Right lobe of liver (tissue), 4 donors: ENCODE measurements around the gene CKMT2.

ENCODE experiments used
- CTCF ChIP-seq, 4 donors: fragments of 200-600 bp in 3 of 4; fragments of 450-650 bp in 1 of 4; IDR thresholded peaks; one replicate each; pipeline versions ENCODE4 v1.5.1 to v1.8.0; 2016 to 2022; ENCODE audit warnings: antibody characterized with exemption in 4 of 4, mild to moderate bottlenecking in 2 of 4
- POLR2A ChIP-seq: fragments of 450-650 bp; IDR thresholded peaks from one replicate; pipeline ENCODE4 v1.6.1; 2017; ENCODE audit warnings: antibody characterized with exemption, mild to moderate bottlenecking
- donor health status: DM: no; HTN: no; CAD: no.
- donor health status: DM: no; HTN: no; CAD: no.
- donor health status: DM: no; HTN: yes; CAD: no.

DNA sequence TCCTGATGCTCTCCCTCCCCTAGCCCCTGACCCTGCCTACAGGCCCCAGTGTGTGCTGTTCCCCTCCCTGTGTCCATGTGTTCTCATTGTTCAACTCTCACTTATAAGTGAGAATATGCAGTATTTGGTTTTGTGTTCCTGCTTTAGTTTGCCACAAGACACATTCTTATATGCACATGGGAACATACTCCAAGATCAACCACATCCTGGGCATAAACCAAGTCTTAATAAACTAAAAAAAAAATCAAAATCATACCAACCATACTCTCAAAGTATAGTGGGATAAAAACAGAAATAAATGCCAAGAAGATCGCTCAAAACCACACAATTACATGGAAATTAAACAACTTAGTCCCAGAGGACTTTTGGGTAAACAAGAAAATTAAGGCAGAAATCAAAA lies 57.0 kb downstream of the CKMT2 start:
- TF ChIP-seq CTCF (IDR thresholded peaks at IDR 0.05) (no peak), POLR2A (no peak)
